Measurements from ENCODE around the gene CRAT. TPM values are rescaled to one million over a fixed set of nuclear protein-coding genes. Genes with fewer than 3 reads are reported as not detected.
A peak's percentile ranks its signal among the peaks of the same experiment; 100 is the strongest.

The CRAT gene
- total RNA-seq, 1 experiment from 2014 or later: 27.2 TPM

DNA sequence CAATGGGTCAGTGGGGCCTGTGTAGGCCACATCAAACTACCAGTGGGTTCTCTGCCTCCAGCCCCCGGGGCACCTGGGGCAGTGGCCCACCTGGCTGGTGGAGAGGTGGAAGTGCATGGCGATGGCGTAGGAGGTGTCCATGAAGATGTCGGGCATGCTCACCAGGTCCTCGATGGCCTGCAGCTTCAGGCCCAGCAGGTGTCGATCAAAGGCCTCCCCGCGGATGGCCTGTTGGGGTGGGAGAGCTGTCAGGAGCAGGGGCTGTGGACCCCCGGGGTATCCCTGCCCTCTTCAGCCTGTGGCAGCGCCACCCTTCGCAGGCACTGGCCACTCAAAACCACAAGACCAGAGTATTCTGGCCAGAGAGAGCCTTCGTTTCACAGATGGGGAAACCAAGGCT lies 14.7 kb downstream of the CRAT start:
- no peak for DNase-seq (ENCODE audit: extremely low read depth, low read depth)

DNA sequence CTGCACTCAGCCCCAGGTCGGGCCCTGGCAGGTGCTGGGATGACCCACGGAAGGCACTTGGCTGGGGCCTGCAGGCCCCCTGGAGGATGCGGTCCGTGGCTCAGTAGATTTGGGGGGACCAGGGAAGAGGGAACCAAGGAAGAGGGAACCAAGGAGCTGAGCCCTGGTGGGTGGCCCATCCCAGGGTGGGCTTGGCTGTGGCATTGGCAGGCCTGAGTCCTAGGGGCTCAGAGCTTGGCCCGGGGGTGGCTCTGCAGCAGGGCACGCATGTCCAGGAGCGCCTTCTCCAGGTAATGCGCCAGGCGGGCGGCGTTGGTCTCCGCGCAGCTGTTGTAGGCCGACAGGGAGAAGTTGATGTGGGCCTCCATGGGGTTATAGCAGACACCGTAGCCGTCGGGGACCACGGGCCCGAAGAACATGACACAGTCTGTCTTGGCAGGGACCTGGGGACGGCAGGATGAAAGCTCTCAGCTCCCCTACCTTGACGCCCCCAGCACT lies 15.4 kb downstream of the CRAT start:
- DNase-seq (ENCODE audit: extremely low read depth, low read depth): no peak

DNA sequence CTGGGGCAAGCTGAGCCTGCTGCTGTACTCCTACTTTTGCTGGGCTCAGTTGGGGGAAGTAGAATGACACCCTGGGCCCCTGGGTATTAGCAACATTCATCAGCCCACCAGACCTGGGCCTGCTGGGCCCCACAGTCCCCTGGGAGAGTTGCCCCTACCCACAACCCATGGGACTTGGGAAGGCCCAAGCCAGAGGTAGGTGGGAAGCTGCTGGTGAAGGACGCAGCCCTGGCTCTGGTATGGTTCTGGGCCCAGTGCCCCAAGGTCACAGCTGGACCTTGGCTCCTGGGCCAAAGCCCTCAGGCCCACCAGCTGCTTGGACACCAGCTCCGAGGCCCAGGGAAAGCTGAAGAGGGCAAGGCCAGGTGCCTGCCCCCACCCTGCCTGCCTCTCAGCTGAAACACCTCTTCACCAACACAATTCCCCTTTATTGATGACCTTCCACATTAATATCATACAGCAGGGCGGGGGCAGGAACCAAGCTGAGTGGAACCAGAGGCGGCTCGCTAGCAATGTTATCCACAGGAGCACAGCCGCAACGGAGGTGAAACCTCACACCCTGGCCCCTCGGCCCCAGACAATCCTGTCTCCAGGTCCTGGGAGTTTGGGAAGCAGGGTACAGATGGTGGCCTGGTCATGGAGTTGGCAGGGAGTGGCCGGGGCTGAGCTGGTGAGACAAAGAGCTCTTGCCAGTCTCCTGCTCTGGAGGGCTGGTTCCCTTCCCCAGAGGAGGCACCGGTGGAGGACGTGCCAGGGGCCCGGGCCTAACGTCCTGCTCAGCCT lies 16.0 kb downstream of the CRAT start:
- DNase-seq (ENCODE audit: extremely low read depth, low read depth): no peak

DNA sequence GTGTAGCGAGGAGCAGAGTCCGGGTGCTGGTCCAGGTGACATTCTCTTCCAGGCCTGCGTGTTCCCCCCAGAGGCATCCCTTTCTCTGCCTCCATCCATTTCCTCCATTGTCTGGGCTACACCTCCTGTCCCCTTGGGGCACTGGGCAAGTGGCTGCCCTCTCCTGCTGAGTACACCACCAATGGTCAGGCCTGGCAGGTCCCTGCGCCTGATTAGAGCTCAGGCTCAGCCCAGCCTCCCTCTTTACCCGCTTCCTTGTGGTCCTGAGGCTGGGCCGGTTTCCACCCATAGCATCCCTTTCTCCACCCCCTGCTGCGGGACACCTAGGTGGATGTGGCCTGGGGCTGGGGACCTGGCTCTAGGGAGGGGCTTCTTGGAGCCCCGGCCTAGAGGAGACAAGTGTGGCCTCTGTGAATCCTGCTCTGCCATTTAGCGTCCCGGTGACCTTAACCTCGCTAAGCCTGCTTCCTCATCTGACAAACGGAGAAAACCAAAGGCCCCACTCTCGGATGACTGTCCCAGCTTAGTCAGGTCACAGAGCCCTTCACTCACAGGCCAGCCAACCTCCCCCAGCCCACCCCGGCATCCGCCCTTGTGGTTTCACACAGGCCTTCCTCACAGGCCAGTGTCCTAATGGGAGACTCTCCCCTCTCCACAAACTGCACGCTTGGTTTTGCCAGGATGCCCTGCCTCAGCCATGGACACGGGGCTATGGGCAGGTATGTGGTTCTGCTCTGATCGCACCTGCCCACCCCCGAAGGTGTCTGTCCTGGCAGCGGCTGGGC lies 16.8 kb downstream of the CRAT start:
- DNase-seq (ENCODE audit: extremely low read depth, low read depth): no peak

DNA sequence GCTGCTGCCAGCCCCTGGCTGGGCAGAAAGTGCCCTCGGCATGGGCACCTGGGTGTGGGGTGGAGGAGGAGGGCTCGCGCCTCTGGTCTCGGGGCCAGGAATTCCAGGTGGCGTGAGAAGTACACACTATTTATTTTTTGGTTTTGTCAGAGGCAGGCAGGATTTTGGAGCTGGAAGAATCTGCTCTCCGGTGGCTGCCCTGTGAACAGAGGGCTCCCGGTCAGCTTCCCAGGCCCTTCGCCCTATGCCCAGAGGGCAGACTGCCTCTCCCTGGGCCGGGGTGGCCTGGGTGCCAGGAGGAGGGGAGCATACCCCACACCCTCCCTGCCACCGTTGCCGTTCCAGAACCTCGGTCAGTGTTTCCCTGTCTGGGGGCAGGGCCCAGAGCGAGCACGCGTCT lies 21.3 kb downstream of the CRAT start:
- DNase-seq (ENCODE audit: extremely low read depth, low read depth): no peak

DNA sequence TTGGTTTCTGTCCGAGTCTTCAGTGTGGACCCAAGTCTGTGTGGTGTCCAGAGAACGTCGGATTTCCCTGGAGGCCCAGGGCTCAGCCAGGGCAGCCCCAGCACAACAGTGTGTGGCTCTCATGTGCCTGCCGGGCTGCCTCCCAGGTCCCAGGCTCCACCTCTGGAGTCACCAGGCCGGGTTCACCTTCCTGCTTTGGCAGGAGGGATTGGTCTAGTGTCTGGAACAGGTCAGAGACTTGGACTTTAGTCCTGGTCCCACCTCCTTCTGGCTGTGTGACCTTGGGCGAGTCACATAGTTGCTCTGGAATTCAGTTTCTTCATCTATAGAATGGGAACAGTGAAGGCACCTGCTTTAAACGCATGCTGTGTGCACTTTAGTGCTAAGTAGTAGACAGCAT lies 26.5 kb downstream of the CRAT start:
- no peak for DNase-seq (ENCODE audit: extremely low read depth, low read depth)

DNA sequence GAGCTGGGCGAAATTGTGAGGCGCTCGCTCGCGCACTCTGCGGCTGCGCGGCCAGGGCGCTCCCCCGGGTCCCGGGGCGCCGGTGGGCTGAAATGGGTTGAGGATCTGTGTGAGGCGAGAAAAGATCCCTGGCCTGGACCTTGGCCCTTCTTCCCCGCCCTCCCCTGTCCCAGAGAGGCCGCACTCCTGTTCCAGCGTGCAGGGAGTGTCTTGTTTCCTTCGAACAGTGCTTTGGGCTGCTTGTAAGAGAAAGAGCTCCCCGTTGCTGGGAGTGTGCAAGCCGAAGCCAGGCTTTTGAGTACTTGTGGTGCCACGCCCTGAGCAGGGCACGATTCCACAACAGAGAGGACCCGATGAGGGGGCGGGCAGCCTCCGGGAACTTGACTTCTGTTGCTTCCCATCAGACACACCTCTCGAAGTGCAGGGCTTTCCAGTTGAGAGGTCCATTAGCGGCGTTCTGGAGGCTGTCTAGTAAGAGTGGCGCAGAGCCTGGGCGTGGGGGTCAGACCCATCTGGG lies 29.1 kb downstream of the CRAT start:
- peak; percentile 6 for DNase-seq (ENCODE audit: extremely low read depth, low read depth)

DNA sequence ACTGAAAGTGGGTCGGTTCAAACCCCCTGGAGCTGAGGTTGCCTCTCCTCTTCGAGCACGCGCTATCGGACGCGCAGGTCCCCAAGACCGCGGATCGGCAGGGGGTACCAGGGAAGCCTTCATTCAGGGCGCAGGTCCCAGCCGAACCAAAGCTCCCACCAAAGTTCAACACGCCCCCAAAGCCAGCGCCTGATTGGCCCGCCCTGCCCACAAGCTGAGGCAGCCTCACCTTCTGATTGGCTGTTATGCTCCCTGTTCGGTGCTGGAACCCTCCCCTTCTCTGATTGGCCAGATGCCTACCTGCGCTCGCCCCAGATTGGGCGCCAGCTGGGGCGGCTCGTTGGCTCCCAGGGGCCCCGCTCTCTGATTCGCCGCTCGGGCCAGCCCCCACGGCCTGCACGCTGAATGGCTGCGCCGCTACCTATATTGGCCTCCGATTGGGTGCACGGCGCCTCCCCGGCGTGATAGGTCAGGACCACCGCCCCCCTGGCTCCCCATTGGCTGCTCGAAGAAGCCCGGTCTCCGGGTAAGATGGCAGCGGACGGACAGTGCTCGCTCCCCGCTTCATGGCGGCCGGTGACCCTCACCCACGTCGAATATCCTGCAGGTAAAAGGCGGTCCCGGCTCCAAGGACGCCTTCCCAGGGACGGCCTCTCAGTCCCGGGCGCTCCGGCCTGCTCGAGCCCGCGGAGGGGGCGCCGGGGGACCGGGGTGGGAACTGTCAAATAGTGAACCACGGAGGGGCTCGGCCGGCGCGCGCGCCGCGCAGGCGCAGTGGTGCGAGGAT lies 29.8 kb downstream of the CRAT start, which contains the start of gene DOLPP1:
Gene DOLPP1, plus strand, starts transcription at position 511 of the 787 bp plus-strand sequence. Its CDS starts 21 bp downstream, at position 532.
- DNase-seq (ENCODE audit: extremely low read depth, low read depth): peak; percentile 99

DNA sequence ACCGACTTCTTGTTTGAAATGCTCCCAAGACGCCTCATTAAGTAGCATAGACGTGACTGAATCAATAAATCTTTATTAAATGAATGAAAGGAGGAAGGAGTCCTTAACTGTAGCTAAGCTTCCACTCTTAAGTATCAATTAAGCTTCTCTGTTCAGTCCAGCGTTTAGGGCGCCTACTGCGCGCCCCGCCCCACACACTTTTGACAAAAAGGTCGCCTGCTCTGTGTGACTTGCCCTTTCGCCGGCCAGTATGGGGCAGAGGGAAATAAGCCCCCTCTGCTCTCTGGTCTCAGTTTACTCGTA lies 30.3 kb downstream of the CRAT start:
- no peak for DNase-seq (ENCODE audit: extremely low read depth, low read depth)

DNA sequence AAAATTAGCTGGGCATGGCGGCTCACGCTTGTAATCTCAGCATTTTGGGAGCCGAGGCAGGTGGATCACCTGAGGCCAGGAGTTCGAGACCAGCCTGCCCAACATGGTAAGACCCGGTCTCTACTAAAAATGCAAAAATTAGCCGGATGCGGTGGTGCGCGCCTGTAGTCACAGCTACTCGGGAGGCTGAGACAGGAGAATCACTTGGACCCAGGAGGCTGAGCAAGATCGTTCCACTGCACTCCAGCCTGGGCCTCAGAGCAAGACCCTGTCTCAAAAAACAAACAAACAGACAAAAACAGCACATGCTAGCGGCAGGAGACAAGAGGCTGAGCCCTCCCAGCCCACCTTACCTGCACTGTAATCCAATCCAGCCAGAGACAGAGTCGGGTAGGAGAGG lies 30.8 kb downstream of the CRAT start:
- DNase-seq (ENCODE audit: extremely low read depth, low read depth): no peak

DNA sequence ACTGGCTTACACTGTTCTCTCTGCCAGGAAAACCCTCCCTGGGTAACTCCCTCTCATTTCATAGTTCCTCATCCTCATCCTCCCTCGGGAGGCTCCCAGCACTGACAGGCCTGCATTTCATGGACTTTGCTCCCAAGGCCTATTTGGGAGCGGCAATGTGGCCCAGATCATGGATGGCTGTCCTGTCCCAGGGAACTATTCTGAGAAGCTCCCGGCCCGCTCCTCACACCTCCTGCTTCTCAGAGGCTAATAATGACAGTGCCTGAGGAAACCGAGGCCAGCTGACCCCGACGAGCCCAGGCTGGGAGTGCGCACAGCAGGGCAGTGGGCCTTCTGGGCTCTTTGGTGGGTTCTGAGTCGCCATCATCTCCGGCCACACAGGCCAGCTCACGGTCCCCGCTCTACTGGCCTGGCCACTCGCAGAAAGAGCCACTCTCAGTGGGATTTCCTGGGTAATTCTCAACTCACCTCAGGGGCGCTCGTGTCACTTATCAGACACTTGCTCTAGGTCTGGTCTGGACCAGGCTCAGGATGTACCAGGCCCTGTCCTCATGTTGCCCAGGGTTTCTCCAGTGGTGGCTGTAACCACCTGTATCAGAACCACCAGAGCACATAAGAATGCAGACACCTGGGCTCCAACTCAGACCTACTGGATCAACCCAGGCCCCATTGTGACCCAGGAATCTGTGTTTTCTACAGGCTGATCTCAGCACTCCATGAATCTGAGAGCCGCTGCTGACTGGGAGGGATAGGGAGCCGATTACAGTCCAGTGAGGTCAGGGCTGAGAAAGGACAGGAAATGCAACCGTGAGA lies 31.7 kb downstream of the CRAT start:
- DNase-seq (ENCODE audit: extremely low read depth, low read depth): no peak

DNA sequence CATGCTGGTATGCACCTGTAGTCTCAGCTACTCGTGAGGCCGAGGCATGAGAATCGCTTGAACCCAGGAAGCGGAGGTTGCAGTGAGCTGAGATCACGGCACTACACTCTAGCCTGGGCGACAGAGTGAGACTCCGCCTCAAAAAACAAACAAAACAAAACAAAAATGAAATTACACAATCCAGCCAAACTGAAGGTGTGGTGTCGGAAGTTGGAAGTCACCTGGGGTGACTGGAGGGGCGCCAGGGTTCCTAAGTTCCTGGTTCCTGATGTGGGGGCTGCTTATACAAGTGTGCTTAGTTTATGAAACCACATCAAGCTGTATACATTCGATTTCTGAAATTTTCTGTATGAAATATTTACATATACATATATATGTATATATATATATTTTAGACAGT lies 33.4 kb downstream of the CRAT start:
- no peak for DNase-seq (ENCODE audit: extremely low read depth, low read depth)

DNA sequence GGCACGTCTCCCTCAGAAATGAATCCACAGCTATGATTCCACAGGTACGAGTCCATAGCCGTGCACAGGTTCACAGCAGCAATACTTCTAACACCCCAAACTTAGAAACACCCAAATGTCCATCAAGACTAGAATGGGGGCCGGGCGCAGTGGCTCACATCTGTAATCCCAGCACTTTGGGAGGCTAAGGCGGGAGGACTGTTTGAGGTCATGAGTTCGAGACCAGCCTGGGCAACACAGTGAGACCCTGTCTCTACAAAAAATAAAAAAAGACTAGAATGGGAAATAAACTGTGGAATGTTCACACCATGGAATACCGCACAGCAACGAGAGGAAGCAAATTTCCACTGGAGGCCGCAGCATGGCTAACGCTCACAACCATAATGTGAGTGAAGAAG lies 34.0 kb downstream of the CRAT start:
- DNase-seq (ENCODE audit: extremely low read depth, low read depth): no peak

DNA sequence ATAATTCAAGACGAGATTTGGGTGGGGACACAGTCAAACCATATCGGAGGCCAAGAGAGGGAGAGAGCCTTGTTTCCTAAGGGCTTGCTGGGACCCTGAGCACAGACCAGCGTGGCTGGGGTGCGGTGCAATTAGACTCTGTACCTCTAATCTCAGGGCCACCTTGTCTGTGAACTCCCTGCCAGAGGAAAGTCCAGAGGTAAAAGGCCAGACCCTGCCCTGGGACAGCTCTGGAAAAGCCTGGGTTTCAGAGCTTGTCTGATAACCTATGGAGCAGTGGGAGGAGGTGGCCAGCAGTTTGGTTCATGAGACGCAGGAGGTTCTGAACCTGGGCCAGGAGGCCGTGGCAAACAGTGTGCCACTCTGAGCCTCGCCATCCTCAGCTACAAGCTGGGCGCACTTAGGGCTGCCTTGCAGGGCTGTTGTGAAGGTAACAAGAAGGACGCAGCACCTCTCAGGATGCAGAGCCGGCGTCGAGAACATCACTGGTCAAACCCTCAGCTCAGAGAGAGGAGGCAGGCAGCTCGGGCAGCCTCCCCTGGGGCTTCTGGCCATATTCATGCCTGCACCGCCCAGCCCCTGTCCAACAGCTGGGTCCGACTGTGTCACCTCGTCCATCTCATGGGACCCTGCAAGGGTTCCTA lies 34.5 kb downstream of the CRAT start:
- no peak for DNase-seq (ENCODE audit: extremely low read depth, low read depth)

DNA sequence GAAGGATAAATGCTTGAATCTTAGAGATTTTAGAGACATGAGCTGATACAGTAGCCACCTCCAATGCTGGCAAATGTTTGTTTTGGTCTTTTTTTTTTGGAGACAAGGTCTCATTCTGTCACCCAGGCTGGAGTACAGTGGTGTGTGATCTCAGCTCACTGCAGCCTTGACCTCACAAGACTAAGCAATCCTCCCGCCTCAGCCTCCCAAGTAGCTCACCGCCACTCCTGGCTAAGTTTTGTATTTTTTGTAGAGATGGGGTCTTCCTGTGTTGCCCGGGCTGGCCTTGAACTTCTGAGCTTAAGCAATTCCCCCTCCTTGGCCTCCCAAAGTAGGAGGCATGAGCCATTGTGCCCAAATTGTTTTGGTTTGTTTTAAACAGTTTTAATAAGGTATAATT lies 36.5 kb downstream of the CRAT start:
- no peak for DNase-seq (ENCODE audit: extremely low read depth, low read depth)

DNA sequence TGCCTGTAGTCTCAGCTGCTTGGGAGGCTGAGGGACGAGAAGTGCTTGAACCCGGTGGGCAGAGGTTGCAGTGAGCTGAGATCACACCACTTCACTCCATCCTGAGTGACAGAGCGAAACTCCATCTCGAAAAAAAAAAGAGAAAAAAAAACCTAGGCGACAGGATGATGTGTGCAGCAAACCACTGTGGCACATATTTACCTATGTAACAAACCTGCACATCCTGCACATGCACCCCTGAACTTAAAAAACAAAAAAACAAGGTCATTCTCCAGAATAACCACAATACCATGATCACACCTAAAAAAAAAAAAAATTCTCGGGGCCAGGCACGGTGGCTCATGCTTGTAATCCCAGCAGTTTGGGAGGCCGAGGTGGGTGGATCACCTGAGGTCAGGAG lies 37.2 kb downstream of the CRAT start:
- DNase-seq (ENCODE audit: extremely low read depth, low read depth): no peak

DNA sequence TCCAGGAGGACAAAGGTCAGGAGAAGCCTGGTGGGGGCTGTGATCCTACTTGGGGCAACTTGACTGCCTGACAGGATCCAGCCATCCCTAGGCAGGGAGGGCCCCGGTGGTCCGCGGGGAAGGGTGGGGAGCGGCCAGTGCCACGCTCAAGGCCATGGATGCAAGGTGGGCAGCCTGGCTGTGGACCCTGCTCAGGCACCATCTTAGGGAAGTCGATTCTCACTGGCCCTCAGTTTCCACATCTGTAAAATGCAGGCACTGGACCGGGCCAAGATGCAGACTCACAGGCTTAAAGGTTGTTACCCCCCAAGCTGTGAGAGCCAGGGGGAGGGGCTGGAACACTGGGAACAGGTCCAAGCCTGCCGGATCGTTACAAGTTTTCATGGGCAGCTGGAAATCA lies 38.4 kb downstream of the CRAT start:
- no peak for DNase-seq (ENCODE audit: extremely low read depth, low read depth)

DNA sequence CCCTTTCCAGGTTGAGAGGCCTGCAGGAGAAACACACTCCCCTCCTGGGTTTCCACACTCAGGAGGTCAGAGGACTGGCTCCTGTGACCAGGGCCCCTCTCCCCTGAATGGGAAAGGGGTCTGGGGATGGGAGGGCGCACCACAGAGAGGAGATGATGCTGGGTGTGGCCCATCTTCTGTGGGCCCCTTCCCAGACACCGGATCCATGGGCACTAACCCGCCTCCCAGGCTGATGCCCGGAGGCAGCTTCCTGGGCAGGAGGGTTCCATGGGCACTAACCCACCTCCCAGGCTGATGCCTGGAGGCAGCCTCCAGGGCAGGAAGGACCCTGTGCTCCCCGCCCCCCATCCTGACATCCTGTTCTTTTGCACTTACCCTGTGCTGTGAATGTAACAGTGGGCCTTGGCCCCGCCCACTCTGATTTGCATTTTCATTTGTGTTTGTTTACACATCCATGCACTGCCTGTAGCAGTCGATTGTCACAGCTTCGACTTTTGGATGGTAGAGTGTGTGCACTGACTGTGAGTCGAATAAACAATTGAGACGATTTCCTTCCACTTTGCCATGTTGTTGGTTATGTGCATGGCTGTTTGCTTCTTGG lies 39.0 kb downstream of the CRAT start:
- DNase-seq (ENCODE audit: extremely low read depth, low read depth): no peak

Data from NCI-H460 (cell line).